GM21529 (cell line): Measurements from ENCODE around the gene GEN1.
A peak's percentile ranks its signal among the peaks of the same experiment; 100 is the strongest.

Experiments
- ATAC-seq: cut with Tn5 transposase; IDR thresholded peaks from one replicate; pipeline ENCODE4 v1.9.1; 2021; ENCODE audit not compliant: unreplicated experiment

The GEN1 gene, protein sequence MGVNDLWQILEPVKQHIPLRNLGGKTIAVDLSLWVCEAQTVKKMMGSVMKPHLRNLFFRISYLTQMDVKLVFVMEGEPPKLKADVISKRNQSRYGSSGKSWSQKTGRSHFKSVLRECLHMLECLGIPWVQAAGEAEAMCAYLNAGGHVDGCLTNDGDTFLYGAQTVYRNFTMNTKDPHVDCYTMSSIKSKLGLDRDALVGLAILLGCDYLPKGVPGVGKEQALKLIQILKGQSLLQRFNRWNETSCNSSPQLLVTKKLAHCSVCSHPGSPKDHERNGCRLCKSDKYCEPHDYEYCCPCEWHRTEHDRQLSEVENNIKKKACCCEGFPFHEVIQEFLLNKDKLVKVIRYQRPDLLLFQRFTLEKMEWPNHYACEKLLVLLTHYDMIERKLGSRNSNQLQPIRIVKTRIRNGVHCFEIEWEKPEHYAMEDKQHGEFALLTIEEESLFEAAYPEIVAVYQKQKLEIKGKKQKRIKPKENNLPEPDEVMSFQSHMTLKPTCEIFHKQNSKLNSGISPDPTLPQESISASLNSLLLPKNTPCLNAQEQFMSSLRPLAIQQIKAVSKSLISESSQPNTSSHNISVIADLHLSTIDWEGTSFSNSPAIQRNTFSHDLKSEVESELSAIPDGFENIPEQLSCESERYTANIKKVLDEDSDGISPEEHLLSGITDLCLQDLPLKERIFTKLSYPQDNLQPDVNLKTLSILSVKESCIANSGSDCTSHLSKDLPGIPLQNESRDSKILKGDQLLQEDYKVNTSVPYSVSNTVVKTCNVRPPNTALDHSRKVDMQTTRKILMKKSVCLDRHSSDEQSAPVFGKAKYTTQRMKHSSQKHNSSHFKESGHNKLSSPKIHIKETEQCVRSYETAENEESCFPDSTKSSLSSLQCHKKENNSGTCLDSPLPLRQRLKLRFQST

DNA sequence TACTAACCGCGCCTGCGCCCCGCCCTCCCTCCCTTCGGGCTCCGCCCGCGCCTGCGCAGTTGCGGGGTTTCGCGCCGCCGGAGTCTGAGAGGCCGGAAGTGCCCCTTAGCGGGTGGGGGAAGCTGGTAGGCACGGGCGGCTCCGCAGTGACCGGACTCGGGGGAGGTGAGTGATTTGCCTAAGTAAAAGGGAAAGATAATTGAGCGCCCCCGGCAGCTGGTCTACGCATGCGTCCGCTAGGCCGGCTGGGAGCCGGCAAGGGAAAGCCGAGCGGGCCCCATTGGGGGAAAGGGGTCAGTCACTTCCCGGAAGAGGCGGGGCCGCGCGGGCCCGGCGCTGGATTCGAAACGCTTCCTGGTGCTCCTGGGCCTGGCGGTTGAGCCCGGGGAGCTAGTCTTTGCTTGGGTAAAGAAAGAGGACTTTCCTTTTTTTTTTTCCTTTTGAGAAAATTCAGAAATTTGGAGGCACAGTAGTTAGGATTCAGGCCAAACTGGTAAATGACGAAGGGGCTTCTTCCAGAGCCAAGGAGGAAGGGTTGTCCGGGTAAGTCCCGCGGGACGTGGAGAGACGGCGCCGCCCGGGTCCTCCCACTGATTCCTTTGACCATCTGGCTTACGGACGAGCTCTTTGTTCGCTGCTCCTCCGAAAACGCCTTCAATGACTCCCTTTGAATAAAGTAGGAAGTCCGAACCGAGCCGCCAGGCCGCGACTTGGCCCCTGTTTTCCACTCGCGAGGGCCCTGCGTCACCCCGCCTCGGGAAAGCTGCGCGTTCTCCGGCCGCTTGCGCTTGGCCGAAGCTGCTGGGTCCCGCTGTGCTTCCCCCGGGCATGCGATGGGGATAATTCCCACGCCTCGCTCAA, at the start of gene GEN1, which contains the start of gene SMC6:
TSS of gene GEN1 (plus strand) at position 336 of the 861 bp plus-strand sequence. CDS start 5,806 bp downstream, outside the sequence.
TSS of gene SMC6 (minus strand) at position 8 of the 861 bp plus-strand sequence. CDS start 7,864 bp downstream, outside the sequence.
- ATAC-seq, result peak; percentile 55

DNA sequence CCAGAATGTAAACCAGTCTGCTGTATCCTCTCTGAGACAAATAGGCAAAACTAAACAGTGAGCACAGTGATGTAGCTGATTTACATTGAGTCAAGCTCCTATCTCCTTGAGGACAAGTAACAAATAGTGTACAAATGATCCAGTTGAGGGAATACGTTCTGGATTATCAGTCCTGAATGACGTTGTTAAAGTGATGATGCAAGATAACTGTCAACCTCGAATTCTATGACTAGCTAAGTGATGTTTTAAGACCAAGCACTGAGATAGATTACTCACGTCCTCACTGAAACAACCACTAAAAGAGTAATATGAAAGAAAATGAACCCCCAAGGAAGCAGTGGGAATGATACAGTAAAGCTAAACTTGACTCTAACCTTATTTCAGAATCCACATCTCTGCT, 47.1 kb upstream of the GEN1 start:
- ATAC-seq, result no peak

DNA sequence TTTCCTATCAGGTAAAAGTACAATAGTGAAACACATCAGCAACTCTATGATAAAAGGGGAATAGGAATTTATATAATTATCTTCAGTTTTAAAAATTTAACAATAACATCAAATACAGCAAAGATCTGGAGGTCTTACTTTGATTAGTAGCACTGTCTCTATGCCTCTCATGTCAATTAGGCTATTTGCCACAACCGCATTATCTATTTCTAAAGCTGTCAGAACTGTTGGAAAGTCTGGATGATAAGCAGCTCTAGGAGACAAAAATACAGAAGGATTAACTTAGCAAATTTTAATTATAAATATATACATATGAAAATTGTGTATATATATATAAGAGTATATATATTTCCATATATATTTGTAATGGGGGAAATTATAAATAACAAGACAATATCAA, 45.4 kb upstream of the GEN1 start:
- ATAC-seq, result no peak

DNA sequence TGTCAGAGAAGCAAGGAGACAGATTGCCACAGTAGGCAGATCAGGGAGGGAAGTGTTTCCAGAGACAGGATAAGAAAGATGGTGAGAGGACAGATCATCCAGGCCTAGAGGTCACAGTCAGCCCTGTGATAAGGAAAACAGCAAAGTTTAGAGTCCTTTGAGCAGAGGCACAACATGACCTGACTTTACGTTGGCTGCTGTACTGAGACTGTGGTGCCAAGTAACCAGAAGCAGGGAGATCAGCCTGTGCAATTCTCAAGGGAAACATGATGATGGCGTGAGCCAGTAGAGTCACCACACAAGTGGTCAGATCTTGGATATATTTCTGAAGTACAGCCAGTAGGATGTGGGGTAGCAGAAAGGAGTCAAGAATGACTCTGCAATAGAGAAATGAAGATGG, 44.0 kb upstream of the GEN1 start:
- ATAC-seq, result no peak

DNA sequence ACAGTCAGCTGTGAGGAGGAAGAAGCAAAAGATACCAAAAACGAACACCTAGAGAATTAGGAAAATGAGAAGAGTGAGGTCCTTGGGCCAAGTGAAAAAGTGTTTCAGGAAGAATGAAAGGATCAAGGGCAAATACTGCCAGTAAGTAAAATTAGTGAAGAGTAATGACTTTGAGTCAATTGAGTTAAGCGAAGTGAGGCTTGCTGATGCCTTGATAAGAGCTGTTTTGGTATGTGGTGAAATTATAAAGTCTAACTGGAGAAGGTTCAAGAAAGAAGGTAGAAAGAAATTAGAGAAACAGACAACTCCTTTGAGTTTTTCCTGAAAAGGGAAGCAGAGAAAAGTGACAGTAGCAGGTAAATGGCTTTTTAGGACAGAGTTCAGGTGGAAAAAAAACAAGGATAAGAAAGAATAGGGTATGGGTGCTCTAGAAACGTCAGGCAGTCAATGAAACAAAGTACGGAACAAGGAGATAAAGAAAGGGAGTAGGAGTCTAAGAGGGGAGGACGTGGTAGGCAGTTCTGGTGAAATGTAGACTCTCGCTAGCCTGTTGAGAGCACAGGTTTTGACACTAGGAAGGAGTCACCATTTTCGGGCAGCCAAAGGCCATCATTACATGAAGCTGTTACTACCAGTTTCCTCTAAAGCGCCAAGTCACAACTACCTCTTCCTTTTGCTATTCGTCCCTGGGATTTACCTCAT, 43.2 kb upstream of the GEN1 start:
- no peak for ATAC-seq

DNA sequence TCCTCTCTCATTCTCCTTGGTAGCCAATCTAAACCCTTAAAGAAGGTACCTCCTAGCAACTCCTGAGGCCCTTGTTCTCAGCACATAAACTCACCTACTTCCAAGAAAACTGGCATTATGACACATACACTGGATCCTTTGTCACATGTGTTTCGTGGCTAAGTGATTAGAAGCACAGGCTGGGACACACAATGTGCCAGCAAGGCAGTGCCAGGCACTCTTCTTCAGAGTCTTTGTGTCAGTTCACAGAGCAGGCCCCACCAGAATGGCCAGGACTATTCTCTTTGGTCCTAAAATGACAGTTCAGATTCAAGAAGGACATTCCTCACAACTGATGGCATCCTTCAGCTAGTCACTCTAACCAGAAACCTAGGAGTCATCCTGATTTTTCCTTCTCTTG, 40.6 kb upstream of the GEN1 start:
- no peak for ATAC-seq

DNA sequence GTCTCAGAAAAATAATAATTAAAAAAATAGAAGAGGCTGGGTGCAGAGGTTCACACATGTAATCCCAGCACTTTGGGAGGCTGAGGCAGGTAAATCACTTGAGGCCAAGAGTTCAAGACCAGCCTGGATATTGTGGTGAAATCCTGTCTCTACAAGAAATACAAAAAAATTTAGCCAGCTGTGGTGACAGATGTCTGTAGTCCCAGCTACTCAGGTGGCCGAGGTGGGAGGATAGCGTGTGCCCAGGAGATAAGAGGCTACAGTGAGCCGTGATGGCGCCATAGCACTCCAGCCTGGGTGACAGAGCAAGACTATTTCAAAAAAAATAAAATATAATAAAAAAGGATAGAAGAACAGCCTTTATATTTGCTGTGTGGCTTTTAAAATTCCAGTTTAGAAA, 36.3 kb upstream of the GEN1 start:
- no peak for ATAC-seq

DNA sequence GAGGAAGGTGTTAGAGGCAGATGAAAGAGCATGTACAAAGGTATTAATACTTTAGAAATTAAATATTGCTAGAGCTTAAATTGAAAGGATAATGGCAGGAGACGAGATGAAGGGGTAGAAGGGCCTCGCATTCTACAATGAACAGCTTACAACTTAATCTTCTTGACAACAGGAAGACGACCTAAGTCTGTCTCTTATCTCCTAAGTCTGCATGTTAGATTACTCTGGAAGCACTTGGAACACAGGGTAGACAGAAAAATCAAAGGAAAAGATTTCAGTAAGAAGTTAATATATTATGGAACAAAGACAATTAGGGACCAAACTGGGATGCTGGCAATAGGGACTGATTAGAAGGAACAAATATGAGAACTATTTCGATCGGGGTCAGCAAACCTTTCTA, 35.2 kb upstream of the GEN1 start:
- no peak for ATAC-seq

DNA sequence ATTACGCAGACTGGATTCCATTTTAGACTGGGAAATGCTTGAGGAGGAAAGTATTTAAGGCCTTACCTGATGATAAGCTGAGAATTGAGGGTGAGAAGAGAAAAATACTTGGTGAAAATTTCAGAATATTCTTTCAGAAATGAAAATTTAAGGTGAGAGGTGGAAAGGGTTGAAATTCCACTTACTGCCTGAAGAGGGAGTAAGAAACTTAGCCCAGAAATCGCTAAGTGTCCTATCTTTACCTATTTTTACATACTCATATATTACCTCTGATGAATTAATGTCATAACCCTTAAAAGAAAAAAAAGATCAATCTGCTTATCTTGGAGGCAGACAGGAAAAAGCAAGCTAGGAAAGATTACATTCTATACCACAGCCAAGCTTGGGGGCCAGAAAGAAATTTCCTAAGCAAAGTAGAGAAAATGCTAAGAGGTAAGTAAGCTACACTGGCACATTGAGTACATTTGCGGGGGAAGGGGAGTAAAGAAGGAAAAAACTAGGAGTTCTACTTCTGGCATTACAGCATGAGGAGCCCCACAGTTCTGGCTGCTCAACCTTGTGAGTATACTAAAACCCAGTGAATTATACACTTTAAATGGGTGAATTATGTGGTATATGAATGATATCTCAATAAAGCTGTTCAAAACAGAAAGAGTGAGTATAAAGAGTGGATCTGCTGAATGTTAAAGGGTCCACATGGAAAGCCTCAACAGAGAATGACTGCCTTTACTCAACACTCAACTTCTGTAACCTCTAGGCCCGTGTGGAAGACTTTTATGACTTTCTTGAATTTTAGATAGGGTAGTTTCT, 34.2 kb upstream of the GEN1 start:
- ATAC-seq, result peak; percentile 76

DNA sequence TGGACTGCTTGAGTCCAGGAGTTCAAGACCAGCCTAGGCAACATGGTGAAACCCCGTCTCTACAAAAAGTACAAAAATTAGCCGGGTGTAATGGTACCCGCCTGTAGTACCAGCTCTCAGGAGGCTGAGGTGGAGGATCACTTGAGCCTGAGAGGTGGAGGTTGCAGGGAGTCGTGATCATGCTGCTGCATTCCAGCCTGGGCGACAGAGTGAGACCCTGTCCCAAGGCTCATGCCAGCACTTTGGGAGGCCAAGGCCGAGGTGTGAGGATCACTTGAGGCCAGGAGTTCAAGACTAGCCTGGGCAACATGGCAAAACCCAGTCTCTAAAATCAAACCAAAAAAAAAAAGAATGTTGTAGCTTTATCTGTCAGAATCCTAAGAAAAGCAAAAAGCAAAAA, 25.7 kb upstream of the GEN1 start:
- ATAC-seq, result no peak

DNA sequence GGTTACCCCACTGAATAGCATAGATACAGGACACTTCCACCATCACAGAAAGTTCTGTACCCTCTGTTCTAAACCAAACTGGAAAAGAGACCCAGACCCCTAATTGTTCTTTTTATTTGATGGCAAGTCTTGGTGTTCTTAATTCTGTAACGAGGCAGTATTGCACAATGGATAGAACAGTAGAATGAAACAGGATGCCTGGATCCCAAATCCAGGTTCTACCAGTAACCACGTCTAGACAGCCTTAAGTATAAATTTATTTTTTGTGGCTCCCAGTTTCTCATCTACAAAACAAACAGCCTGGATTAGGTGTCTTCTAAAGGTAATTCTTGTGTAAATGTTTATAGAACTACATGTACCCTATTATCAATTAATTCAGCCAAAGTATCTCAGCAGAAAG, 24.1 kb upstream of the GEN1 start:
- no peak for ATAC-seq

DNA sequence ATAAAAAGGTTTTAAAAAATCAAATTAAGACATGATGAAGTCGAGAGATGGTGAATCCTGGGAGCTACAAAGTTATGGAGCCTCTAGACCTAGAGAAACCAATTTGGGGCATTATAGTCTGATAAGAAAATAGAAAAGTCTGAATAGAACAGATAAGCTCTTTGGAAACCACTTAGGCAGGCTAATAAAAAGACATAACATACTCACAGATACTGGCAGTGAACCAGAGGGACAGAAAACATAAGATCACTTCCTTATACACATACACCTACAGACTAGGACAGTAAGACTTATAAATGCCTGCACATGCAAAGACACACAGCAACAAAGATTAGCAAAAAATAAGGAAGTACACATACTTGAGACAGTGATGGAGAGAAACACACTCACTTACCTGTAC, 20.3 kb upstream of the GEN1 start:
- no peak for ATAC-seq

DNA sequence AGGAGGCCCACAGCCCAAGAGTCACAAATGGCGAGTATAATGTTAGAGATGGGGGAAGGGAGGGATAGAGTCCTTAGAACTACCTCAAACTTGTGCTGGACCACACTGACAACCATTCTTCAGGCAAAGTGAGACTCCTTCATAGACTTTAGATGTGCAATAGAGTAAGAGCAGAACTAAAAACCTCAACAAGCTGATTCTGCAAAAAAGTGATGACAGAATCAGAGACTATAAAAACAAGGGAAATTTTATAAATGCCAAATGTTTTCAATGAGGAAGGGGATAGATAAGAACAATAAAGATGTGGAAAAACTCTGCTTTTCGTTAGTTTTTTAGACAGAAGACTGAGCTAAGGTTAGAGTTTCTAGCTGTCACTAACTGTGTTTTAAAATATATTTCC, 18.1 kb upstream of the GEN1 start:
- no peak for ATAC-seq

DNA sequence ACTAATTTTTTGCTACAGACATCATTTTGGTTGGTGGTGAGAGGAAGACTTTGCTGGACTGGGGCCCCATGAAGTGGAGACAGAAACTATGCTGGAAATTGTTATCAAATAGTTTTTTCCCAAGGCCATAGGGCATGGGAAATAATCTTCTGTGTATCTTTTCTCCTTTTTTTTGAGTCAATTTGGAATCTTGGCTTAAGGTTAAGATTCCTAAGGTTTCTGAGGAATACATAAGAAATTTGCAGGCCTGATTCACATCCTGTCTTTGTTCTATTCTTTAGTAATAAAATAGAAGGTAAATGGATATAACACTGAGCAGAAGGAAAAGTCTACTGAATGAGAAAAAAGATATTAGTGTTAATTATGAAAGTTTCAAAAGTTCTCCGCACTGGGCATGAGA, 16.9 kb upstream of the GEN1 start:
- no peak for ATAC-seq

DNA sequence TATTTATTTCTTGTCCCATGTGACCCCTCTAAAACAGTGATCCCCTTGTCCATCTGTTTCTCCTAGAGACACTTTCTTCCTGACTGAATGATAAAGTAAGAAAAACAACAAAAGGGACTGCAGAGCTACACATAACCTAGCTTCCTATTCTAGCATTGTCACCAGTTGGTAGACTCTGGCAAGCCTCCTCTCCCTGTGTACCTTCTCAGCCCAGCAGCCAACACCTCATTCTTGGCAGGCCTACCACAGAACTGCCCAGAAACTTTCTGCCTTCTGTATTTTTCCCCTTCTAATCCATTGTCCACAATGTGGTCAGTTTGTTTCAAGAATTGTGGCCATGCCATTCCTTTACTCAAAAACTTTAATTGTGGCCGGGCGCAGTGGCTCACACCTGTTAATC, 13.7 kb upstream of the GEN1 start:
- no peak for ATAC-seq

DNA sequence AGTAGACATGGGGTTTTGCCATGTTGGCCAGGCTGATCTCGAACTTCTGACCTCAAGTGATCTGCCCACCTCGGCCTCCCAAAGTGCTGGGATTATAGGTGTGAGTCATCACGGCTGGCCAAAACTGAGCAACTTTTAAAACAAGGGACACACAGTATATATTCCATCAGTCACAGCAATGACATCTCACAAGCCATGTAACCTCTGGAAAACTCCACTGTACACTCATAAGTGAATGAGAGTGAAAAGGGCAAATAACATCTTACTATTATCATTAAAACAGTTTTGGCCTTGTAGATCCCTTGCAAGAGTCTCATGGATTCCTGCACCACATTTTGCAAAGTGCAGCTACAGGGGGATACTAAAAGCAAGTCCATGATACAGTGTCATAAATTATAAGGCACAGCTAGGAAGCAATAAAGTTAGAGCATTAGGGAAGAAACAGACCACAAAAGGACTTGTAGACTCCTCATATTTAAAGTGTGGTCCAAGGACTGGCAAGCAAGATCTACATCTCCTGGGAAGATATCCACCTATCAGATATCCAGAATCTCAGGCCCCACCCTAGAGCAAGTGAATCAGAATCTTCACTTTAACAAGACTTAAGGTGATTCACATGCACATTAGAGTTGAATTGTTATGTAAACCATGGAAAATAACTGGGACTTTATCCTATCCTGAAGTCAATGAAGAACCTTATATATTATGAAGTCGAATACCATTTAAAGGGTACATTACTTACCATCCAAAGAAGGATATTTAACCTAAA, 6.1 kb upstream of the GEN1 start:
- ATAC-seq, result no peak

DNA sequence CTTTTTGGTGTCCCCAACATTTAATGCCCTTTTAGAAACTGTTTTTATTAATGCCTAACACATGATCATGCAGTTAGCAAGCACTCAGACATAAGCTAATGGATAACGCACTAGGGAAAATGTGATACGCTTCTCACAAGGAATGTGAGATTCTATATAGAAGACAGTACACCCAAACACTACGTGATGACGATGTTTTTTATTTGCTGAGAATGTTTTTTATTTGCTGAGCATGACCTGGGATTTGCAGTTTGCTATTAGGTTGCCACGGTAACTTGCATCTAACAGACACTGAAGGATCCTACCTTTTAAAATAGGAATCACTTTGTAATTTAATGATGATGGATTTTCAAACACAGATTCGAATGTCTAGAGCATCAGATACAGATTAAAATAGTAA, 5.2 kb upstream of the GEN1 start:
- no peak for ATAC-seq

DNA sequence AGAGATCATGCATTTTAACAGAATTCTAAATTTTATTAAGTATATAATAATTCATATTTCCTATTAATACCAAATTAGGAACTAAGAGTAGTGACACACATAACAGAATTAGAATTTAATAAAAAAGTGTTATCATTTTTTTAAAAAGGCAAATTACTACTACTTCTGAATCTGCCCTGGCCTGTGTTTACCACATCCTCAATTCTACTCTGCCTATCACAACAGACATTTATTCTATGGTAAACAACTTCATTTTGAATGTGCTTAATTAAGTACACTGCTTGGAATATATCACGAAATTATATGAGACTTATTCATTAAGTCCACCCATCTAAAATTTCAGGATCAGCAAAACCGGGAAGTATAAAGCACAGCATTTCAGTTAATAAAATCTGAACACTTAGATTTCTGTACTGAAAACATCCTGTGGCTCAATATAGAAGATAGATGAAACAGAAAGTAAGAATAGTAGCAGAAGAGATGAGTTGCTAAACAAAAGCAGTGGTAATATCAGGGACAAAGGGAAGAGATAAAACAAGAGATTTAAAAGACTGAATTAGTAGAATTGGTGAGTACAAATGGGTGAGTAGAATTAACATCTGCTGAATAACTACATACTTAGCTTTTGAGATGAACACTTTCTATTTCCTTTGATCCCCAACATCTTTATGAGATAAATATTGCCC, 4.0 kb upstream of the GEN1 start:
- ATAC-seq, result peak; percentile 16
